NB4 (cell line): ENCODE measurements around the gene MAPK13.

ENCODE experiments used
- POLR2A ChIP-seq: IDR thresholded peaks from 2 replicates; pipeline ENCODE4 v1.6.1; 2011; ENCODE audit warnings: mild to moderate bottlenecking; ENCODE audit not compliant: insufficient read length; ENCODE audit errors: extremely low read depth
- TF ChIP-seq, protein P1 (sequence below): IDR thresholded peaks from one replicate; pipeline ENCODE4 v1.5.1; 2012; ENCODE audit warnings: low read depth, low read length

- TF ChIP-seq POLR2A, result no peak
- TF ChIP-seq, protein P1, sequence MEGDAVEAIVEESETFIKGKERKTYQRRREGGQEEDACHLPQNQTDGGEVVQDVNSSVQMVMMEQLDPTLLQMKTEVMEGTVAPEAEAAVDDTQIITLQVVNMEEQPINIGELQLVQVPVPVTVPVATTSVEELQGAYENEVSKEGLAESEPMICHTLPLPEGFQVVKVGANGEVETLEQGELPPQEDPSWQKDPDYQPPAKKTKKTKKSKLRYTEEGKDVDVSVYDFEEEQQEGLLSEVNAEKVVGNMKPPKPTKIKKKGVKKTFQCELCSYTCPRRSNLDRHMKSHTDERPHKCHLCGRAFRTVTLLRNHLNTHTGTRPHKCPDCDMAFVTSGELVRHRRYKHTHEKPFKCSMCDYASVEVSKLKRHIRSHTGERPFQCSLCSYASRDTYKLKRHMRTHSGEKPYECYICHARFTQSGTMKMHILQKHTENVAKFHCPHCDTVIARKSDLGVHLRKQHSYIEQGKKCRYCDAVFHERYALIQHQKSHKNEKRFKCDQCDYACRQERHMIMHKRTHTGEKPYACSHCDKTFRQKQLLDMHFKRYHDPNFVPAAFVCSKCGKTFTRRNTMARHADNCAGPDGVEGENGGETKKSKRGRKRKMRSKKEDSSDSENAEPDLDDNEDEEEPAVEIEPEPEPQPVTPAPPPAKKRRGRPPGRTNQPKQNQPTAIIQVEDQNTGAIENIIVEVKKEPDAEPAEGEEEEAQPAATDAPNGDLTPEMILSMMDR, result no peak
Measured at GRCh38 chr6:36083446-36083845, 46.9 kb upstream of the MAPK13 start.
